ENCODE measurements around the gene SH2D3A.

Gene SH2D3A

DNA sequence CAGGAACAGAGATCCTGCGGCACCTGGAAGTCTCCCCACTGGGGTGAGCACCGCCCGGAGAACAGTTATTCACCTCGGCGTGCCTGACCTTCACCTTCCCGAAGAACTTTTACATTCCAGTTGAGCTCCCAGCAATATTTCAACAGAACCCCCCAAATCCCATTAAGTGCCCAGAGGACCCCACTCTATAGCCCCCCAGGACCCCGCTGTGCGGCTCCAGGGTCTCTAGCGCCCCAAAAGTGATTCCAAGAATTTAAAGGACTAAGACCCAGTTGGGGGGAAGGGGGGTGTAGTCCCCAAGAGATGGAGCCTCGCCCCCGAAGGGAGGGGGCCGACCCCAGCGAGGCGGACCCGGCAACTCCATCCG, 30.3 kb downstream of the SH2D3A start:
- no peak for DNase-seq

- peak; percentile 87 for DNase-seq
Measured at GRCh38 chr19:6736169-6736916, 30.9 kb downstream of the SH2D3A start.

GRCh38 chr19:6735181-6735911, 31.9 kb downstream of the SH2D3A start:
- DNase-seq = no peak

GRCh38 chr19:6734096-6734696, 33.0 kb downstream of the SH2D3A start:
- DNase-seq = no peak

DNA sequence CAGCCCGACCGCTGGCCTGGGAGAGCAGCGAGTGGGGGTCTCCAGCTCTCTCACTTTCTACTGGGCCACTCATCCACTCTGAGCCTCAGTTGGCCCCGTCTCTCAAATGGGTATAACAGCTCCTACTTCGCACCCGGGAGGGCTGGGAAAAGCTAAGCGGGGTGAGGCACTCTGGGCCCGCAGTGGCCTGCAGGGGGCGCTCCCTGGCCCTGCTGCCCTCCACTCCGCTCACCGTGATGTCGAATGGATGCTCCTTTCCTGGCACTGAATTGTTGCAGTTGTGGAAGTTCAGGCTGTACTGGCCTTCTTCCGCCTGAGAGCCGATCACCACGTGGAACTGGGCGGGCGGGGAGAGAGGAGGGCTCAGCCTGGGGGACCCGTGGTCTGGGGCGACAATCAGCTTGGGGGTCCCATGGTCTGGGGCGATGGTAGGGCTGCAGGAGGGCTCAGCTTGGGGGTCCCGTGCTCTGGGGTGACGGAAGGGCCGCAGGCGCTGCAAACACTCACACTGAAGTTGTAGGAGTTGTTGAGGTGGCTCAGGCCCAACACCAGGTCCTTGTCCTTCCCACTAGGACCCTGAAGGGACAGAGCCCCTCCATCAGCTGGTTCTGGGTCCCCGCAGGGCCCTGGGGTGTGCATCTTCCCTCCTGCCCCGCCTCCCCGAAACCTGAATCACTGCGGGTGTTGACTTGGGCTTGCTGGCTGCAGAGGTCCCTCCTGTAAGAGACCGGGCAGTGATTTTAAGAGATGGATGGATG, 33.7 kb downstream of the SH2D3A start:
- DNase-seq = no peak

DNA sequence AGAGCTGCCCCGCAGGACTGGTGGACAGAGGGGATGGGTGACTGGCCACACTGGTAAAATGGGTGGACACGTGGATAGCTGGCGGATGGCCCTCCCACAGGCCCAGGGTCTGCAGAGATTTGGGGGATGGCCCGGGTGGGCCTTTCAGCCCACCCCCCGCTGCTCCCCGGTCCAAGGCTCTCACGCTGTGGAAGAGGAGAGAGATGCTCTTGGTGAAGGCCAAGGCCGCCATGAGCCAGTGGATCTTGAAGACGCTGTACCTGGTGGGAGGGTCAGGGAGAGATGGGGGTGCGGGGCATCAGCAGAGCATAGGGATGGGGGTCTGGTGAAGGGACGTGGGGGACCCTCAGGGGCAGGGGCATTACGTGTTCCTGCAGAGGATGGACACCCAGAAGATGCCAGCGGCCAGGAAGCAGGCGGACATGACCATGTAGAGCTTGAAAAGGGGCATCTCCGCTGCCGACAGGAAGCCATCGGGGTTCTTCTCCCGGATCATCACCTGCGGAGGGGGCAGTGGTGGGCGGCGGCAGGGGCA, 34.4 kb downstream of the SH2D3A start:
- no peak for DNase-seq

DNA sequence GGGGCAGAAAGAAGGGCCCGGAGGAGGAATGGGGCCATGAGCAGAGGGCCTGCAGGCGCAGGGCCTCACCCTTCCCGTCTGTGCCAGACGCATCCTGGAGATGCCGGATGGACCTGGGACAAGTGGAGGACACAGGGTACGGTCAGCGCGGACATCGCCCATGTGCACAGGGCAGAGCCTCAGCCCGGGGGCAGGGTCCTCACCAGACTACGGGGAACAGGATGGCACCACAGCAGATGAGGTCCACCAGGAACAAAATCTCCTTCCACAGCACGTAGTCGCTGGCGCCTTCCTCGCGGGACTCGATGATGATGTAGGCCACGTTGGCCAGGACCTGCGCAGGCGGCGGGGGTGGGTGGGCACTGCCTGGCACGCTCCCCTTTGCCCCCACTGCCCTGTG, 35.4 kb downstream of the SH2D3A start:
- DNase-seq = no peak

DNA sequence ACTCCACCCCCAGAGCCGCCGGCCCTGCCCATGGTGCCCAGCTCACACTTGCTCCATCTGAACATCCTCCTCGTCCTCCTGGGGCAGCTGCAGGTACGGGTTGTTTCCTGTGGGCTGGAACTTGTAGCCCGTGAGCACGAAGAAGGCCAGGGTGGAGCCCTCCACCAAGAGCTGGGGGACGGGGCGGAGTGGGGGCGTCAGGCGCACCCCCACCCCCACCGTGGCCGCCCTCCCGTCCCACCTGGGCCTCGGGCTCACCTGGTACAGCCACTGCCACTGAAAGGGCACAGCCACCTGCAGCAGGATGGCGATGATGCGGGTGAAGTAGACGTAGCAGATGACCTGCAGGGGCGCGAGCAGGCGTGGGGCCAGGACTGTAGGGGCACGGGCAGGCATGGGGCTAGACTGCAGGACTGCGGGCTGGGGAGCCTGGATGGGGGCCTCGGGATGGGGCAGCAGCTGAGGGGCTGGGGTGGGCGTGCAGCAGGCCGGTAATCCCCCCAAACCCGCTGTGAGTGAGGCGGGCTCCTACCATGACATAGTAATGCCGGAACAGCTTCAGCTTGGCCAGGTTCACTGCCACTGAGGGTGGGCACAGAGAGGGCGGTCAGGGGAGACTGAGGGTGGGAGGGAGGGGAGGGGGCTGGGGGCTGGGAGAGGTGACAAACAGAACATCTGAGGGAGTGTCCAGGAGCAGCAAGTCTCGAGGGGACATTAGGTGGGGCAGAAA, 36.1 kb downstream of the SH2D3A start:
- no peak for DNase-seq

DNA sequence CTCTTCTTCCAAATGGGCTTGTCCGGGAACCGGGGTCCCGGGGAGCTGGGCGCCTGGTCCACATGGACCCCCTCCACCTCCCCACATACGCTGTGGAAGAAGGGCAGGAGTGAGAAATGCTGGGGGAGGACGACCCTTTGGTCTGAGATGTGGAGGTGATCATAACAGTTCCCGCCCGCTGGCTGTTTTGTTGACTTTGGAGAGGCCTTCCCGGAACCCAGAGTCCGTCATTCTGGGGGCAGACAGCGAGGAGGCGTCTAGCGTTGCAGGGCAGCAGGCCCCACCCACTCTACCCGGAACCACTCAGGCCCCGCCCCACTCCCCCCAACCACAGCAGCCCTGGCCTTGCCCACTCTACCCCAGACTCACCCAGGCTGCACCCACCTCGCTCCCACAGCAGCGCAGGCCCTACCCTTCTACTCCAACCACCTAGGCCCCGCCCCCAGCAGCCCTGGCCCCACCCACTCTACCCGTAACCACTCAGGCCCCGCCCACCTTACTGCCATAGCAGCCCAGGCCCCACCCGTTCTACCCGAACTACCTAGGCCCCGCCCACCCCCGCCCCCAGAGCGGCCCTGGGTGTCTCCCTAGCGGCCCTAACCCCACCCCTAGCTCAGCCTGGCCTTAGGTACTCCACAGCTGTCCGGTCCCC, 37.0 kb downstream of the SH2D3A start:
- peak; percentile 67 for DNase-seq

- no peak for DNase-seq
Measured at GRCh38 chr19:6729573-6730152, 37.6 kb downstream of the SH2D3A start.

DNA sequence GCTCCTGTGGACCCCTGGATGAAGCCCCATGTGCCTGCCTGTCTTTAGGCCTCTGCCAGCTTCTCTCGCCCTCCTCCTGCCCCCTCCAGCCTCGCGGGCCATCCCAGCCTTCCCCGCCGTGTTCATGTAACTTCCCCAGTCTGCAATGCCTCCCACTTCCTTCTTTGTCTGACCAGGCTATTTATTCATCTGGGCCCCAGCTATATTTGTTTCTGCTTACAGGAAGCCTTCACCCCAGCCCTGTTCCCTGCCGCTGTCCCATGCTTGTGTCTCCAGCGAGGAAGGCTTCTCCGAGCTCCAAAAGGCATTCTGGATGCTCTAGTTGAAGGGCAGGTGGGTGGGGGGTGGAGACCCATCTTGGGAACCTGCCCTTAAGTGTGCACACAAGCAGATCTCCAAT, 38.9 kb downstream of the SH2D3A start:
- DNase-seq = no peak

DNA sequence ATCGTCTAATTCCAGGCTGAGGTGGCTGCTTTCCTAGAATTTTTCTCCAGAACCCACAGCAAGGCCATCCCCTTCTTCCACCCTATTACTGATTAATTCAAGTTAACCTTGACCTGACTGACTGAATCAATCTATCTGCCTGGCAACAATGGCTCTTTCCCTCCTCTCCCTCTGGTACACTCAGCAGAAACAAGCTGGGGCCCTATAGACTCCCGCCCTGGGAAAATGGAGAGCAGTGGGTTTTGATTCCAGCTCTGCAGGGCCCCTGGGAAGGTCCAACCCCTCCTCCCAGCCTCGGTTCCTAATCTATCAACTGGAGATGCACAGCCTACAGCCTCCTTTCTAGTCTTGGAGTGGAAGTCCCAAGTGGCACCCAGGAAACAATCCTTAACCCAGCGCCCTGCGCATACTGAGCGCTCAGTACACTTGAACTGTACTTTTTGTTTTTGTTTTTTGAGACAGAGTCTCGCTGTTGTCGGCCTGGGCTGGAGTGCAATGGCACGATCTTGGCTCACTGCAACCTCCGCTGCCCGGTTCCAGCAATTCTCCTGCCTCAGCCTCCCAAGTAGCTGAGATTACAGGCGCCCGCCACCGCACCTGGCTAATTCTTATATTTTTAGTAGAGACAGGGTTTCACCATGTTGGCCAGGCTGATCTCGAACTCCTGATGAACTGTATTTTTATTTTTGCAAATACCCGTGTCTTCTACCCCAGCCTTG, 41.6 kb downstream of the SH2D3A start:
- no peak for DNase-seq

- DNase-seq = no peak
Measured at GRCh38 chr19:6724631-6725492, 42.4 kb downstream of the SH2D3A start.

GRCh38 chr19:6723738-6724137, 43.5 kb downstream of the SH2D3A start:
- DNase-seq = no peak

GRCh38 chr19:6723108-6723618, 44.1 kb downstream of the SH2D3A start:
- no peak for DNase-seq

- no peak for DNase-seq
Measured at GRCh38 chr19:6721773-6722172, 45.5 kb downstream of the SH2D3A start.

DNA sequence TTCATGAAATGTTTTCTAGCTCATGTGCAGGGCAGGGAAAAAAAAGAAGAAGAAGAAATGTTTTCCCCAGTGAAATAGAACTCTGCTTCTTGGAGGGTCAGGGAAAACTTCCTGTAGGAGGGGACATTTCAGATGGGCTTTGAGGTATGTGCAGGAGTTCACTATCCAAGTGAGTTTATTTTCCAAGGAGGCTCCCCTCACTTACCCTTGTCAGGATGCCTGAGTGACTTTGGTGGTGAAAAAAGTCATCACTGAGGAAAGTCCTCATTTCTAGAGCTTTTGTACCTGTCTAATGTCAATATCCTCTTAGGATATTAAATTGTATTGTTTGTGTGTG, 46.1 kb downstream of the SH2D3A start:
- DNase-seq = no peak

GRCh38 chr19:6720369-6721137, 46.7 kb downstream of the SH2D3A start, which contains the start of gene C3:
TSS of gene C3 (minus strand) at chr19:6720650. CDS start at chr19:6720589, 61 bp downstream.
- no peak for DNase-seq

- DNase-seq = no peak
Measured at GRCh38 chr19:6719992-6720368, 47.3 kb downstream of the SH2D3A start.

Measured in femur (tissue), 1 donor.